ENCODE results near the gene CTNNA3. TPM values are rescaled to one million over a fixed set of nuclear protein-coding genes. Genes with fewer than 3 reads are reported as not detected.

The CTNNA3 gene
- total RNA-seq, 2 experiments from 2014 or later = not detected

DNA sequence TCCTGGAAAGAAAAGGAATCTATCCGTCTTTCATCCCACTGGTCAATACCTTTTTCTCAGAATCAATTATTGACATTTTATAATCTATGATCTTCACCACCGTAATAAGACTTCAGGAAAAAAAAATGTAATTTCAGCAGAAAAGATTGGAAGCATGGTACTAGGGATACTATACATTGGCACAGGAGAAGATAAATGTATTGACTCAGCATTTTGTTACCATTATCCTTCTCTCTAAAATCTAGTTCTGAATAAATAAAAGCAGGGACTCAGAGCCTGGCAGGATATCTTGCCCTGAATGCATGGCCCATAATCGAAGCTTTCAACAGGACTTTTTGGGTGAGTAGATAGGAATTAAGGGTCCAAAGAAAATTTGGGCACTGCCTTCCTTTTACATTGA is 649.5 kb downstream of the CTNNA3 start:
- peaks cover 2% of the 10 kb centered on the region for H3K9me3 Mint-ChIP-seq
- CTCF ChIA-PET = no interaction called here
- no peaks in the 10 kb centered on the region for H3K27me3 Mint-ChIP-seq (ENCODE audit: low read depth)
- intact Hi-C loops (cut with micrococcal nuclease) = no loop called here
- H3K36me3 Mint-ChIP-seq (ENCODE audit: low read depth) = no peaks in the 10 kb centered on the region
- no peak for DNase-seq
- no peaks in the 10 kb centered on the region for H3K4me1 Mint-ChIP-seq (ENCODE audit: low read depth)
- no peak overlapping the region for H3K4me3 Mint-ChIP-seq
- H3K27ac Mint-ChIP-seq = no peak overlapping the region

- Mint-ChIP-seq H3K4me3 (no peak overlapping the region), H3K27ac (no peak overlapping the region), H3K27me3 (ENCODE audit: low read depth) (no peaks in the 10 kb centered on the region), H3K4me1 (ENCODE audit: low read depth) (no peaks in the 10 kb centered on the region), H3K36me3 (ENCODE audit: low read depth) (no peaks in the 10 kb centered on the region), H3K9me3 (peaks cover 2% of the 10 kb centered on the region)
- intact Hi-C loops (cut with micrococcal nuclease) = no loop called here
- CTCF ChIA-PET = no interaction called here
- no peak for DNase-seq
These were observed 650.6 kb downstream of the CTNNA3 start for GRCh38 chr10:67045404-67045803.

DNA sequence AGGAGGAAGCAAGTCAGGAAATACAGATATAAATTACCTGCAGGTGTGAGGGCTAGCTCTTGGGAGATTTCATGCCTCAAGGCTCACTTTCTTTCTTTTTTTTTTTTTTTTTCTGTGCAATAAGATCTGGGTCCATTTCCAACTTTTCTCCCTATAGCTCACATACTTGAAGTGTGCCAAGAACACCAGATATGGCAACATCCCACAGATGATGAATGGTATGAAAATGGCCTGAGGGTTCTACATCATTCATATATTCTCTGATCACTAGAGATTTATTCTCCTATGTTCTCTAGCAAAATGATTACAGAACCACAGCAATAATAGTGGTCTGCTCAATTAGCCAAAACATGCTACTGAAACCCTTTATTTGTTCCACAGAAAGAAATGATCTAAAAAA is 653.0 kb downstream of the CTNNA3 start:
- H3K4me3 Mint-ChIP-seq = no peak overlapping the region
- H3K9me3 Mint-ChIP-seq = peaks cover 2% of the 10 kb centered on the region
- no peaks in the 10 kb centered on the region for H3K36me3 Mint-ChIP-seq (ENCODE audit: low read depth)
- CTCF ChIA-PET = no interaction called here
- H3K27me3 Mint-ChIP-seq (ENCODE audit: low read depth) = no peaks in the 10 kb centered on the region
- no peak for DNase-seq
- no peaks in the 10 kb centered on the region for H3K4me1 Mint-ChIP-seq (ENCODE audit: low read depth)
- intact Hi-C loops (cut with micrococcal nuclease) = no loop called here
- no peak overlapping the region for H3K27ac Mint-ChIP-seq

DNA sequence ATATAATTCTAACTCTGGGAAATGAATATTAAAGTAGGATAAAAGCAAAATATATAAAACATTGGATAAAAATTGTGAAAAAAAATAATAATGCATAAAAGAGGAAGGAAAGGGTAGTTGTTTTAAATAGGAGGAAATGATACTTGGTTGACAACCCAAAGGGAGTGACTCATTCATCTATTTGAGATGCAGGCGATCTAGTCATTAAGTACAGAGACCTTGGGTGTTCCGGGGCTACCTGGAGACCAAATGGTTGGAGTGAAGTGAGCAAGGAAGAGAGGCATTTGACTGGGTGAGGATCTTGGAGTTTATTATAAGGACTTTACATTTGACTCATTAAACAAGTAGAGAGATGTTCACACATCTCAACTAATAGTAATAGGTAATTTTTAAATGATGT is 659.2 kb downstream of the CTNNA3 start:
- intact Hi-C loops (cut with micrococcal nuclease) = no loop called here
- Mint-ChIP-seq H3K36me3 (ENCODE audit: low read depth) (no peaks in the 10 kb centered on the region), H3K27ac (no peak overlapping the region), H3K4me1 (ENCODE audit: low read depth) (no peaks in the 10 kb centered on the region), H3K4me3 (no peak overlapping the region), H3K27me3 (ENCODE audit: low read depth) (no peaks in the 10 kb centered on the region), H3K9me3 (no peaks in the 10 kb centered on the region)
- DNase-seq = no peak
- CTCF ChIA-PET = no interaction called here

DNA sequence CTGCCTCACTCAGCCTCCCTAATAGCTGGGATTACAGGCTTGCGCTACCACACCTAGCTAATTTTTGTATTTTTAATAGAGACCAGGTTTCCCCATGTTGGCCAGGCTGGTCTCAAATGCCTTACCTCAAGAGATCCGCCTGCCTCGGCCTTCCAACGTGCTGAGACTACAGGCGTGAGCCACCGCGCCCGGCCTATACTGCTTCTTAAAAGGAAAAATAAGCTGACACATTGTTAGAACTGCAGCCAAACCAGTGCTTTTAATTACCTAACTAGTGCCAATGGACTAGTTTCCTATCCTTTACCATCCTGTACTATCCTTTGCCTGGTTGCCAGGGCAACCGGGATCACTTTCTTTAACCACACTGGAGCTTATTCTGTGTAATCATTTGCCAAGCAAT is 662.1 kb downstream of the CTNNA3 start:
- CTCF ChIA-PET = no interaction called here
- Mint-ChIP-seq H3K27me3 (ENCODE audit: low read depth) (no peaks in the 10 kb centered on the region), H3K4me1 (ENCODE audit: low read depth) (no peaks in the 10 kb centered on the region), H3K9me3 (no peaks in the 10 kb centered on the region), H3K27ac (no peak overlapping the region), H3K36me3 (ENCODE audit: low read depth) (no peaks in the 10 kb centered on the region), H3K4me3 (no peak overlapping the region)
- intact Hi-C loops (cut with micrococcal nuclease) = no loop called here
- no peak for DNase-seq

DNA sequence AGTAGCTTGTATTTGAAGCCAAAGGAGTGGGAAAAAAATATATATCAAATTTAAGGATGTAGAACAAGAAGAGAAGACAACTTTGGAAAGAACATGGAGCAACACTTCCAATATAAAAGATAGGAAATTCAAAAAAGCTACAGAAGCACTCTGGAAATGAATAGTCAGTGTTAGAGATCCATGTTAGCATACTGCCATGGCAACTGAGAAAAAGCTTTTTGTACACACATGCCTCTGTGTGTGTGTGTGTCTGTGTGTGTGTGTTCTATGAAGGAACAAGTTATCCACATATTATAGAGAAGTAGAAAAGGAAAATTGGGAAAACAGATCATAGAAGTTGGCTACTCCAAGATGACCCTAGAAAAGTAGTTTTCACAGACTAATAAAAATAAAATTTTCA is 673.9 kb downstream of the CTNNA3 start:
- H3K4me1 Mint-ChIP-seq (ENCODE audit: low read depth) = no peaks in the 10 kb centered on the region
- no peaks in the 10 kb centered on the region for H3K27me3 Mint-ChIP-seq (ENCODE audit: low read depth)
- peaks cover 1% of the 10 kb centered on the region for H3K9me3 Mint-ChIP-seq
- intact Hi-C loops (cut with micrococcal nuclease) = no loop called here
- no peak overlapping the region for H3K27ac Mint-ChIP-seq
- no peak for DNase-seq
- CTCF ChIA-PET = no interaction called here
- no peak overlapping the region for H3K4me3 Mint-ChIP-seq
- no peaks in the 10 kb centered on the region for H3K36me3 Mint-ChIP-seq (ENCODE audit: low read depth)

DNA sequence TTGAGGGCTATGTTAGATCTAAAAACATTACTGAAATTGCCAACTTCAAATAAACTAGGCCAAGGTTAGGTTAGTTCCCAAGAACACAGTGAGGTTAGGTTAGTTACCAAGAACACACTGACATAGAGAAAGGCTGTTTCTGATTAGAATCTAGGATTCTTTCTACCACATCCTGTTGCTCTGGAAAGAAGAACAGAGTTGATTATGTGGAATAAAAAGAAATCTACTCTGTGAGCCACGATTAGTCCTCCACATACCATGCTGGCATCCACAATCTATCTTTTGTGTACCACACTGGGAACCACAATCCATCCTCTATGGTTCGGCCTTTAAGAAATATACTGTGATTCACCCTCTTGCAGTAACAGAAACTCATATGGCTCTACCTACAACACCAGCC is 678.8 kb downstream of the CTNNA3 start:
- no peaks in the 10 kb centered on the region for H3K27me3 Mint-ChIP-seq (ENCODE audit: low read depth)
- H3K36me3 Mint-ChIP-seq (ENCODE audit: low read depth) = no peaks in the 10 kb centered on the region
- H3K27ac Mint-ChIP-seq = no peak overlapping the region
- no peaks in the 10 kb centered on the region for H3K4me1 Mint-ChIP-seq (ENCODE audit: low read depth)
- H3K9me3 Mint-ChIP-seq = peaks cover 1% of the 10 kb centered on the region
- intact Hi-C loops (cut with micrococcal nuclease) = no loop called here
- DNase-seq = no peak
- H3K4me3 Mint-ChIP-seq = no peak overlapping the region
- CTCF ChIA-PET = no interaction called here

- no peak overlapping the region for H3K27ac Mint-ChIP-seq
- CTCF ChIA-PET = no interaction called here
- no peaks in the 10 kb centered on the region for H3K9me3 Mint-ChIP-seq
- no peak overlapping the region for H3K4me3 Mint-ChIP-seq
- H3K36me3 Mint-ChIP-seq (ENCODE audit: low read depth) = no peaks in the 10 kb centered on the region
- no peaks in the 10 kb centered on the region for H3K4me1 Mint-ChIP-seq (ENCODE audit: low read depth)
- intact Hi-C loops (cut with micrococcal nuclease) = no loop called here
- no peaks in the 10 kb centered on the region for H3K27me3 Mint-ChIP-seq (ENCODE audit: low read depth)
- no peak for DNase-seq
These were observed 680.8 kb downstream of the CTNNA3 start for GRCh38 chr10:67015225-67015624.

DNA sequence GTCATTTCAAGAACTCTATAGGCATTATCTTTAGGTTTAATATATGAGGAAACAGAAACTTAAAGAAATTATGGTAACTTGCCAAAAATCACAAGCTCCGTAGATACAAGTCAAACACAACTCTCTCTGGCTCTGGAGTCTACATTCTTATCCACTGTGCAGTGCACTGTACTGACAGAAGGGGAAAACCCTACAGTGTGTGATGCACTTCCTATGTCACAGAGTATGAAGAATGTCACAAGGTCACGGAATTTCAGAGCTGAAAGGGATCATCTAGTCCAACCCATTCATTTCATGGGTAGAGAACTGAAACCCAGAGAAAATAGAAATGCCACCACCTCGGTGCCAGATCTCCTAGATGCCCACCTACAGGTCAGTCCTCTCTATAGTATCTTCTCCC is 684.0 kb downstream of the CTNNA3 start:
- no peaks in the 10 kb centered on the region for H3K9me3 Mint-ChIP-seq
- H3K4me3 Mint-ChIP-seq = no peak overlapping the region
- H3K27me3 Mint-ChIP-seq (ENCODE audit: low read depth) = no peaks in the 10 kb centered on the region
- H3K27ac Mint-ChIP-seq = no peak overlapping the region
- CTCF ChIA-PET = interaction anchor here (0.6 kb wide), 1 partner anchor 966 kb away, joined by 3 read pairs; no protein-coding TSS in a partner anchor
- intact Hi-C loops (cut with micrococcal nuclease) = no loop called here
- H3K36me3 Mint-ChIP-seq (ENCODE audit: low read depth) = no peaks in the 10 kb centered on the region
- no peak for DNase-seq
- no peaks in the 10 kb centered on the region for H3K4me1 Mint-ChIP-seq (ENCODE audit: low read depth)

DNA sequence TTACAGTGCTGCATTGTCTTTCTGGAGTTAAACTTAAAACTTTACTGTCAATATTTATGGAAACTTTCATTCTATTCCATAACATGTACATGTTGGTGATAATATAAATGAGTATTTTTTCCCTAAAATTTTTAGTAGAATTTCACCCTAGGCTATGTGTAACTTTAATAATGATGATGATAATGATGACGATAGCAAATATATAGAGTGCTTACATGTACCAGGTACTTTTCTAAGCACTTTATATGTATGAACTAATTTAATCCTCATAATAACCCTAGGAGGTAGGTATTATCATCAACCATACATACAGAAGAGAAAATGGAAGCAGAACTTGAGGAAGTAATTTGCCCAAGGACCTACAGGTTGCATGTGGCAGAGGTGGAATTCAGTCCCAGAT is 684.5 kb downstream of the CTNNA3 start:
- no peak for DNase-seq
- H3K27ac Mint-ChIP-seq = no peak overlapping the region
- H3K9me3 Mint-ChIP-seq = no peaks in the 10 kb centered on the region
- H3K27me3 Mint-ChIP-seq (ENCODE audit: low read depth) = no peaks in the 10 kb centered on the region
- H3K36me3 Mint-ChIP-seq (ENCODE audit: low read depth) = no peaks in the 10 kb centered on the region
- intact Hi-C loops (cut with micrococcal nuclease) = no loop called here
- no peaks in the 10 kb centered on the region for H3K4me1 Mint-ChIP-seq (ENCODE audit: low read depth)
- CTCF ChIA-PET = no interaction called here
- H3K4me3 Mint-ChIP-seq = no peak overlapping the region

GRCh38 chr10:67005981-67006380 is 690.0 kb downstream of the CTNNA3 start:
- Mint-ChIP-seq H3K9me3 (peaks cover 2% of the 10 kb centered on the region), H3K4me3 (no peak overlapping the region), H3K27me3 (ENCODE audit: low read depth) (no peaks in the 10 kb centered on the region), H3K4me1 (ENCODE audit: low read depth) (no peaks in the 10 kb centered on the region), H3K27ac (no peak overlapping the region), H3K36me3 (ENCODE audit: low read depth) (no peaks in the 10 kb centered on the region)
- intact Hi-C loops (cut with micrococcal nuclease) = no loop called here
- no peak for DNase-seq
- CTCF ChIA-PET = no interaction called here

GRCh38 chr10:67004690-67005089 is 691.3 kb downstream of the CTNNA3 start:
- no peak for DNase-seq
- CTCF ChIA-PET = no interaction called here
- no peak overlapping the region for H3K4me3 Mint-ChIP-seq
- H3K9me3 Mint-ChIP-seq = peaks cover 2% of the 10 kb centered on the region
- intact Hi-C loops (cut with micrococcal nuclease) = no loop called here
- no peaks in the 10 kb centered on the region for H3K36me3 Mint-ChIP-seq (ENCODE audit: low read depth)
- no peaks in the 10 kb centered on the region for H3K27me3 Mint-ChIP-seq (ENCODE audit: low read depth)
- H3K4me1 Mint-ChIP-seq (ENCODE audit: low read depth) = no peaks in the 10 kb centered on the region
- no peak overlapping the region for H3K27ac Mint-ChIP-seq

DNA sequence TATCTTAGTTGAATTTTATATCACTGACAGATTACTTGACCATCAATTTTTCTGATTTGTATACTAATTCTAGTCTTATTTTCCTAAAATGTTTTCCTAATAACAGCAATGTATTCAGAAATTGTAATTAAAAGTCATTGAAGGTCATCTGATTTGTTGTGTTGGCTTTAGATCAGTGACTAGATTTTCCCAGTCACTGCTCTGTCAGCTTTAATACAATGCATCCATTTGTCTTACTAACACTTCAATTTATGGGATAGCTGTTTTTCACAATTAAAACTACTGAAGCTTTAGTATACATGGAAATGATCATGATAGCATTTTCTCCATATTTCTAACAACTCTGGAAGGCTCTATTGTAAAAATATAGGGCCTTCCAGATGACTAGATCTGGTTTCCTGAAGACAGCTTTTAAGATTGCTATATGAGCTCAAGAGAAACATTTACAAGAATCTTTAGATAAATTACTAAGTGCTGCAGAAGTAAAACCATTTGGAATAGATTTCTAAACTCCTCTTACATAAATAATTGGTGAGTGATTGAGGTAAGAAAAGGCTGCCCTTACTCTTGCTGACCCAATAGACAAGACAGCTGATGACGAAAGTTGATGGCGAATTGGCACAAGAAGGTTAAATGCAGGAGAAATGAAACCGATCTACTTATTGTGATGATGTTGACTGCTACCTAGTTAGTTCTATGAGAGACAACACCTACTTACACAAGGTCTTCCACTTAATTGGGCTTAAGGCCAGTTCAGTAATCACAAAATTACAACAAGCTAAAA is 696.0 kb downstream of the CTNNA3 start:
- Mint-ChIP-seq H3K4me1 (ENCODE audit: low read depth) (no peaks in the 10 kb centered on the region), H3K9me3 (peaks cover 2% of the 10 kb centered on the region), H3K36me3 (ENCODE audit: low read depth) (no peaks in the 10 kb centered on the region), H3K27ac (no peak overlapping the region), H3K4me3 (no peak overlapping the region), H3K27me3 (ENCODE audit: low read depth) (no peaks in the 10 kb centered on the region)
- DNase-seq = no peak
- CTCF ChIA-PET = interaction anchor here (0.6 kb wide), 1 partner anchor 20 kb away, joined by 3 read pairs; no protein-coding TSS in a partner anchor
- intact Hi-C loops (cut with micrococcal nuclease) = no loop called here

Data from activated naive CD4-positive, alpha-beta T cell treated with anti-CD3 and anti-CD28 coated beads for 36 hours (primary cell).